Stimulated activated CD4-positive, alpha-beta T cell treated with anti-CD3 and anti-CD28 coated beads, Interleukin-12 subunit alpha, Interleukin-12 subunit beta, amount 100 ng/mL, for 24 hours (primary cell): Measurements from ENCODE around the gene CIT.

ENCODE experiments used
- DNase-seq, 2 experiments: peaks; one replicate each; pipeline ENCODE4 v3.0.0-alpha.2; 2020; ENCODE audit warnings: low read depth in 2 of 2

CIT gene

GRCh38 chr12:119807380-119807779, 69.7 kb downstream of the CIT start:
- DNase-seq: no peak

- no peak for DNase-seq
These were observed 73.0 kb downstream of the CIT start for GRCh38 chr12:119804011-119804641.

GRCh38 chr12:119803381-119803791, 73.7 kb downstream of the CIT start:
- DNase-seq: no peak

GRCh38 chr12:119802472-119802871, 74.6 kb downstream of the CIT start:
- no peak for DNase-seq

- no peak for DNase-seq
These were observed 80.0 kb downstream of the CIT start for GRCh38 chr12:119797090-119797489.

- no peak for DNase-seq
These were observed 80.8 kb downstream of the CIT start for GRCh38 chr12:119796292-119796691.

GRCh38 chr12:119791453-119791852, 85.7 kb downstream of the CIT start:
- DNase-seq: no peak

GRCh38 chr12:119788786-119789185, 88.3 kb downstream of the CIT start:
- DNase-seq: no peak

- no peak for DNase-seq
These were observed 90.6 kb downstream of the CIT start for GRCh38 chr12:119786539-119786938.

GRCh38 chr12:119784673-119785072, 92.4 kb downstream of the CIT start:
- DNase-seq: no peak

- no peak for DNase-seq
These were observed 93.3 kb downstream of the CIT start for GRCh38 chr12:119783787-119784186.

- DNase-seq: no peak
These were observed 95.3 kb downstream of the CIT start for GRCh38 chr12:119781804-119782203.

- no peak for DNase-seq
These were observed 96.2 kb downstream of the CIT start for GRCh38 chr12:119780786-119781434.

- no peak for DNase-seq
These were observed 101.7 kb downstream of the CIT start for GRCh38 chr12:119775246-119775895.

GRCh38 chr12:119772431-119772830, 104.7 kb downstream of the CIT start:
- no peak for DNase-seq

GRCh38 chr12:119770146-119770545, 107.0 kb downstream of the CIT start:
- DNase-seq: no peak

GRCh38 chr12:119762619-119763018, 114.5 kb downstream of the CIT start:
- DNase-seq: no peak

- no peak for DNase-seq
These were observed 118.4 kb downstream of the CIT start for GRCh38 chr12:119758722-119759121.

- DNase-seq: no peak
These were observed 118.9 kb downstream of the CIT start for GRCh38 chr12:119758234-119758633.

- no peak for DNase-seq
These were observed 125.2 kb downstream of the CIT start for GRCh38 chr12:119751961-119752360.

GRCh38 chr12:119749666-119750065, 127.5 kb downstream of the CIT start:
- no peak for DNase-seq

- no peak for DNase-seq
These were observed 128.6 kb downstream of the CIT start for GRCh38 chr12:119748497-119748896.

GRCh38 chr12:119746169-119746568, 131.0 kb downstream of the CIT start:
- no peak for DNase-seq
